GM12878 (cell line): ENCODE measurements around the gene UQCC2. TPM values are rescaled to one million over a fixed set of nuclear protein-coding genes. Genes with fewer than 3 reads are reported as not detected.

Experiments used
- ATAC-seq: fragments of 200-7000 bp; cut with Tn5 transposase; 3 replicates; pipeline ENCODE4 v1.9.1; 2020; ENCODE audit warnings: mild to moderate bottlenecking, moderate library complexity
- BruUV-seq: library from RNA; stranded (reverse); fragments of 400-500 nt; replicated peaks from 2 replicates; lab custom pipeline; 2021; lab: Mats Ljungman, UMichigan
- CTCF ChIA-PET: fragments of 300-600 bp; sonication (Branson Sonifier 250); formaldehyde crosslinking; extraction: SDS; loops from one replicate; lab custom pipeline; 2021; ENCODE audit warnings: inconsistent platforms; lab: Yijun Ruan, JAX
- POLR2A ChIA-PET: fragments of 350-600 bp; formaldehyde crosslinking; extraction: SDS; loops from one replicate; lab custom pipeline; 2021; ENCODE audit warnings: inconsistent platforms; lab: Charles Lee
- RAD21 ChIA-PET: fragments of 300-600 bp; sonication (Branson Sonifier 250); formaldehyde crosslinking; loops from one replicate; lab custom pipeline; 2023; ENCODE audit warnings: antibody characterized with exemption; ENCODE audit not compliant: unreplicated experiment; lab: Charles Lee
- SMC1A ChIA-PET: fragments of 300-600 bp; sonication (Branson Sonifier 250); formaldehyde crosslinking; loops from one replicate; lab custom pipeline; 2023; ENCODE audit not compliant: unreplicated experiment, uncharacterized antibody; lab: Charles Lee
- DNase-seq: peaks from one replicate; pipeline ENCODE4 v3.0.0-alpha.2; 2011; ENCODE audit warnings: low read depth, low spot score
- FAIRE-seq: peaks from 3 replicates; lab custom pipeline; 2011; peaks lifted over from hg19 to GRCh38; lab: Jason Lieb, UNC
- H2AFZ ChIP-seq: 2 replicates; pipeline ENCODE4 v1.6.0; 2011; ENCODE audit warnings: low read depth, low read length, control low read depth; ENCODE audit not compliant: control insufficient read depth
- H3K27ac ChIP-seq: 2 replicates; pipeline ENCODE4 v1.5.1; 2011; ENCODE audit warnings: control low read depth; ENCODE audit not compliant: control insufficient read depth, insufficient read depth
- H3K27me3 ChIP-seq, 2 experiments: replicated peaks in 1 of 2; 2 replicates each; pipeline versions ENCODE4 v1.6.0 to v1.6.1; 2011; ENCODE audit warnings: low read length in 1 of 2; ENCODE audit not compliant: control insufficient read depth in 2 of 2, insufficient read depth in 2 of 2
- H3K36me3 ChIP-seq, 2 experiments: 2 replicates each; pipeline ENCODE4 v1.5.1; 2011; ENCODE audit warnings: low read length in 1 of 2; ENCODE audit not compliant: control insufficient read depth in 2 of 2, insufficient read depth in 2 of 2
- H3K4me1 ChIP-seq: 2 replicates; pipeline ENCODE4 v1.6.1; 2011; ENCODE audit warnings: mild to moderate bottlenecking, low read length, moderate library complexity, mixed read lengths; ENCODE audit not compliant: control insufficient read depth, insufficient read depth
- H3K4me2 ChIP-seq: 2 replicates; pipeline ENCODE4 v1.6.0; 2011; ENCODE audit warnings: control low read depth; ENCODE audit not compliant: control insufficient read depth, insufficient read depth
- H3K4me3 ChIP-seq: fragments of 200-600 bp; sonication (generic); 2 replicates; pipeline ENCODE4 v1.5.1; 2016
- H3K79me2 ChIP-seq: 2 replicates; pipeline ENCODE4 v1.6.0; 2011; ENCODE audit warnings: low read length; ENCODE audit not compliant: control insufficient read depth, insufficient read depth
- H3K9ac ChIP-seq: 2 replicates; pipeline ENCODE4 v1.8.0; 2011; ENCODE audit warnings: low read length, control low read depth, mixed read lengths; ENCODE audit not compliant: control insufficient read depth, insufficient read depth
- H3K9me3 ChIP-seq: replicated peaks from 3 replicates; pipeline ENCODE4 v1.5.1; 2011; ENCODE audit warnings: mild to moderate bottlenecking, low read length; ENCODE audit not compliant: control insufficient read depth, insufficient read depth
- H4K20me1 ChIP-seq: 2 replicates; pipeline ENCODE4 v1.6.0; 2011; ENCODE audit not compliant: control insufficient read depth, insufficient read depth
- BACH1 ChIP-seq: fragments of 450-650 bp; IDR thresholded peaks from 2 replicates; pipeline ENCODE4 v1.6.1; 2017; ENCODE audit warnings: mild to moderate bottlenecking, borderline replicate concordance
- CBFB ChIP-seq: IDR thresholded peaks from 2 replicates; pipeline ENCODE4 v1.6.1; 2016; ENCODE audit warnings: antibody characterized with exemption, low read depth
- DPF2 ChIP-seq: fragments of 450-650 bp; IDR thresholded peaks from 2 replicates; pipeline ENCODE4 v1.6.1; 2017; ENCODE audit warnings: mild to moderate bottlenecking
- E2F8 ChIP-seq: fragments of 450-650 bp; IDR thresholded peaks from 2 replicates; pipeline ENCODE4 v1.6.1; 2018; ENCODE audit warnings: mild to moderate bottlenecking, low read depth, moderate library complexity; ENCODE audit not compliant: partially characterized antibody
- IKZF1 ChIP-seq: fragments of 450-650 bp; conservative IDR thresholded peaks from 2 replicates; pipeline ENCODE4 v1.6.1; 2017; ENCODE audit warnings: antibody characterized with exemption, mild to moderate bottlenecking
- KLF5 ChIP-seq: fragments of 450-650 bp; IDR thresholded peaks from 2 replicates; pipeline ENCODE4 v1.6.1; 2014; ENCODE audit warnings: mild to moderate bottlenecking; ENCODE audit not compliant: partially characterized antibody
- MTA3 ChIP-seq: IDR thresholded peaks from 2 replicates; pipeline ENCODE4 v1.6.1; 2012; ENCODE audit warnings: low read length, inconsistent platforms, borderline replicate concordance
- REST ChIP-seq: IDR thresholded peaks from 2 replicates; pipeline ENCODE4 v1.6.1; 2012; ENCODE audit warnings: mild to moderate bottlenecking, low read depth, low read length
- SMAD1 ChIP-seq: fragments of 450-650 bp; IDR thresholded peaks from 2 replicates; pipeline ENCODE4 v1.6.1; 2018; ENCODE audit warnings: mild to moderate bottlenecking, low read depth; ENCODE audit not compliant: partially characterized antibody
- SUPT20H ChIP-seq: IDR thresholded peaks from 2 replicates; pipeline ENCODE4 v1.6.1; 2011; ENCODE audit warnings: low read depth, mild to moderate bottlenecking, low read length, moderate library complexity, borderline replicate concordance; ENCODE audit not compliant: control insufficient read depth
- TARDBP ChIP-seq: IDR thresholded peaks from 2 replicates; pipeline ENCODE4 v1.6.1; 2016; ENCODE audit warnings: borderline replicate concordance
- ZBTB40 ChIP-seq: fragments of 450-650 bp; IDR thresholded peaks from 2 replicates; pipeline ENCODE4 v1.6.1; 2016; ENCODE audit warnings: mild to moderate bottlenecking, moderate library complexity, borderline replicate concordance
- ZSCAN29 ChIP-seq: fragments of 450-650 bp; IDR thresholded peaks from 2 replicates; pipeline ENCODE4 v1.6.1; 2017; ENCODE audit warnings: mild to moderate bottlenecking, moderate library complexity
- WGBS: methylation state at CpG from one replicate; pipeline ENCODE4 v1.1.6; 2016; ENCODE audit warnings: low lambda C conversion rate; ENCODE audit not compliant: insufficient replicate concordance, insufficient coverage; ENCODE audit errors: missing lambda C conversion rate; 5-methylcytosine and 5-hydroxymethylcytosine counted together
- in situ Hi-C: fragments of 300-500 bp; cut with MboI; formaldehyde crosslinking; loops from 9 replicates; pipeline ENCODE4 v1.14.3; 2018; ENCODE audit warnings: mixed read lengths
- intact Hi-C: fragments of 100-400 bp; cut with micrococcal nuclease; formaldehyde crosslinking; loops from one replicate; pipeline ENCODE4 v1.14.2; 2022; ENCODE audit not compliant: unreplicated experiment
- polyA plus RNA-seq, 11 experiments: library from polyadenylated mRNA; depleted of rRNA in 4 of 11; unstranded in 6 of 11; stranded (reverse) in 5 of 11; fragments of >200 nt; fragmentation: Nextera tagmentation in 4 of 11; fragmentation: Illumina TruSeq in 1 of 11; extraction: Ambion mirVana in 4 of 11; extraction: Trizol in 1 of 11; gene quantifications; 1 replicate in 1 of 11; 2 replicates in 10 of 11; pipeline versions ENCODE4 v1.2.1 to v1.2.3, GENCODE V29; 2011 to 2016; ENCODE audit warnings: inconsistent platforms in 2 of 11, missing spikeins in 2 of 11, low read depth in 1 of 11
- total RNA-seq, 4 experiments: library from RNA; depleted of rRNA in 3 of 4; stranded (reverse); fragments of >200 nt in 3 of 4; fragmentation: Illumina TruSeq in 1 of 4; extraction: Trizol in 1 of 4; gene quantifications; 2 replicates each; pipeline versions ENCODE4 v1.2.1 to v1.2.3, GENCODE V29; 2013 to 2021

The UQCC2 gene
- total and polyA plus RNA-seq, 10 of the 15 experiments (the other 5 are each of a cell fraction or from before 2014, with no cell fraction given) = 40.6 to 478 (median 71.2) TPM

- intact Hi-C loops = no loop called here
- no peak overlapping the region for H3K9ac ChIP-seq
- RAD21 ChIA-PET = interaction anchor here (1.0 kb wide), 1 partner anchor 32 kb away, joined by 8 read pairs; the partner anchor contains the start of gene UQCC2
- 59% methylated on average over 7 of the region's 7 CpGs for WGBS
- ATAC-seq = no peak
- H3K79me2 ChIP-seq = no peaks in the 10 kb centered on the region
- no peaks in the 10 kb centered on the region for H3K4me1 ChIP-seq
- no peak overlapping the region for H3K4me3 ChIP-seq
- no peak overlapping the region for H3K27ac ChIP-seq
- TF ChIP-seq REST = no peak
- no peak for TF ChIP-seq ZSCAN29
- TF ChIP-seq MTA3 = no peak
- no peak for TF ChIP-seq TARDBP
- no peak for TF ChIP-seq BACH1
- TF ChIP-seq KLF5 = no peak
- no peak for TF ChIP-seq IKZF1
- no peak for TF ChIP-seq SUPT20H
- TF ChIP-seq CBFB = no peak
- TF ChIP-seq ZBTB40 = no peak
- no peak for TF ChIP-seq SMAD1
- no peak for TF ChIP-seq DPF2
- no peak for TF ChIP-seq E2F8
- TF ChIP-seq, all 136 proteins: peak for 0
- Histone ChIP-seq H3K36me3 (no peaks in the 10 kb centered on the region), H3K9me3 (no peaks in the 10 kb centered on the region), H3K27me3 (no peaks in the 10 kb centered on the region; a peak in 1 of 4 replicates), H3K4me2 (no peak overlapping the region), H4K20me1 (no peaks in the 10 kb centered on the region), H2AFZ (no peak overlapping the region)
- DNase-seq = no peak
- no TSS peak for BruUV-seq
- ChIA-PET POLR2A (no interaction called here), SMC1A (interaction anchor here (0.5 kb wide), 1 partner anchor 211 kb away, joined by 3 read pairs; no protein-coding TSS in a partner anchor), CTCF (interaction anchor here (0.7 to 7.2 kb wide), 12 partner anchors 8 to 416 kb away, joined by 3 to 46 read pairs (median 4); partner anchors contain the start of gene UQCC2)
- FAIRE-seq = no peak
- in situ Hi-C loops = no loop called here
Measured at GRCh38 chr6:33742837-33743236, 31.3 kb upstream of the UQCC2 start.
